IPS-NIHi7 (cell line): ENCODE results near the gene TBX19.

Experiments
- DNase-seq: peaks from one replicate; pipeline ENCODE4 v3.0.0; 2012; ENCODE audit warnings: mixed read lengths; ENCODE audit errors: extremely low spot score

TBX19 gene

DNA sequence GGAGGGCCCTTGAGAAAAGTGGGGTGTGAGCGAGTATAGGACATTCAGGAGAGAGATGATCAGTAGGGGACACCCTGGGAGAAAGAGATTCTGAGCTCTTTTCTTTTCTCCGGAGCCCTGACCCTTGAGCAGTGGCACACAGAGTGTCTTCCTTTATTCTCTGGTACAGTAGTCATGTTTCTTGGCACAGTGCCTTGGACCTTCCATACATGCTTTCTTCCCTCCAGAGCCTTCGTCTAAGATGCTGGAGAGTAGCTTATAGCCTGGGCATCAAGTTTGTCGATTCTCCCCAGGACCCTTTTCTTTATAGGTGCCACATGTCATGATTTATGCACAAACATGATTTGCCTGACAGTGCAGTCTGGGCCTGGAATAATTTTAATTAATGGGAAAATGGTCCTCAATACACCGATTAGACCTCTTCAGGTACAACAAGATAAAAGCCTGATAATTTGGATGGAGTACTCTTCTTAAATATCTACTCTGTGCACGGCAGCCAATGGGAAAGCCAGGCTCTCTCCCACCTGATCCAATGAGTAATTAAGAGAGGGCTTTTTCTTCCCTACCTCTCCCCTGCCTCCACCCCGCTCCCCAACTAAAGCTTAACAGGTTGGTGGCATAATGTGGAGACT is at the start of gene TBX19:
TSS of gene TBX19 (plus strand) at position 582 of the 632 bp plus-strand sequence. CDS start 214 bp downstream, outside the sequence.
- no peak for DNase-seq

GRCh38 chr1:168234846-168235547 is 45.7 kb upstream of the TBX19 start:
- DNase-seq, result peak; percentile 82

DNA sequence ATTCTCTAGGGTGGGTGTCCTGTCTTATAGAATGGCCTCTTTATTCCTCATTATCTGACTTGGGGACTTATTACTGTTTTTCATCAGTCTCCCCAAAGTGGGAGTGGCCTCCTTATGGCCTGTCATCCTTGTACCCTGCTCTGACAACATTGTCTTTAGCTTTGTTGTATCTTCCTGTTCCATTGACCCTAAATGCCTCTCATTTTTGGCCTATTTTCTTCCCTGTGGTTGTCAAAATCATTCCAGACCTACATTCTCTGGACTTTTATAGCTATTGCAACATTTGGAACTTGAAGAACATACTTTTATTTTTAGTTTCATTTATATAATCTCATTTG is 45.2 kb upstream of the TBX19 start:
- DNase-seq, result no peak

DNA sequence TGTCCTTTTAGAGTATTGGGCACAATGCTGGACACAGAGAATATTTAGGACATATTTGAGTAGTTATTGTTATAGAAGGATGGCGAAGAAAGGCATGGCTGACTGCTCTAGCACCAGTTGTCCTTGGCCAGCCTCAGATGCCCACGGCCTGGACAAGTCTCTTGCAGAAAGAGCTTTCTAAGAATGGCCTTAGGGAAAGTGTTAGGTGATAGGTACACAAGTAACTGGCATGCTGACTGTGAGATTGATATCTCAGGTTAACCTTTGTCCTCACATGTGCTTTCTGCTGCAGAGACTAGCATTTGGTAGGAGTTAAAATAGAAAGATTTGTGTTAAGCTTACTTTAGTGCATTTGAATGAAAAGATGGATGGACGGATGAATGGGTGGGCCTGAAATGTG is 44.7 kb upstream of the TBX19 start:
- no peak for DNase-seq

DNA sequence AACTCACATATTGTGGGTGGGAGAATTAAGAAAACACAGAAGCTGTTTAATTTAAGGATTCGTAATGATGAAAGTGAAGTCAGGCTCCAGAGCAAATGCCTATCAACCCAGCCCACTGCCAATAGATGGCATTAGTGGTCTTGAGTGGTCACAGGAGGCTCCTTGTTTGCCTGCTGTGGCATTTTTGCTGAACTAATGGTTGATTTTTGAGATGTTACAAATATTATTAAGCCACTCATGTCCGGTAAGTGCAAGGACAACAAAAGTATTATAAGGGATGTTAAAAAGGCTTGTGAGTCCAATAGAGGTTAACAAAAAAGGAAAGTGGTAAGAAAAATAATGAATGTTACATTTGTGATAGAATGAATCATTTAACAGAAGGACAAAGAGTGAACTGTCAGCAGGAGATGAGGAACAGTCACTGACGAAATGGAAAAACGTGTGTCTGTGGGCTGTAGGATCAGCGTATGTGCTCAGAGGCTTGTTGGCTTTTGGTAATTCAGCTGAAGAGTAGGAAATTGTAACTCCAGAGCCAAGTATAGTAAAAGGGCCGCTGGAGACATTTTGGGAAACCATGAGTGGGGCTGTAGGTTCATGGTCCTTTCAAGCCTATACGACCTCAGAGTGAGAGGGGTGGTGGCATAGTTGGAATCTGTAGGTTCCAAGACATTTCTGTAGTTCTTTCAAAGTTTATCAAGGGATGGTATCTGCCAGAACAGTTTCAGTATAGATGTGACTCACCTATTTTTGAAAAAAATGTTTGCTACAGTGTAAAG is 43.7 kb upstream of the TBX19 start:
- DNase-seq, result no peak

DNA sequence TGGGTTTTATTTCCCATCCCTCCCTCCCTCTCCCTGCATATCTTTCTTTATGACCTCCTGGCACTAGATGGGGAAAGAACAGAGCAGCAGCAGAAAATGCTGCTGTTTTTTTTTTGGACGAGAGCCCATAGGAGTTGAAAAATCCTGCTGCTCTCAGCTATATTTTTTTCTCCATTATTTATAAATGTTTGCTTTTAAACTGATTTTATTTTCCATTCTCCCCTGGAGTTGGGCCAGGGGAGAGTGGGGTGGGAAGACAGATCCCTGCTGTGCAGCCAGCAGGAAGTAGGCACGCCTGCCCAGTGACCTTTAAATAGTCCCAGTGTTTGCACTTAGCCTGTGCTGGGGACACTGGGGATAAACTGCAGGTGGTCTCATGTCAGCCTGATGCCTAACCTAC is 37.5 kb upstream of the TBX19 start:
- DNase-seq, result no peak

DNA sequence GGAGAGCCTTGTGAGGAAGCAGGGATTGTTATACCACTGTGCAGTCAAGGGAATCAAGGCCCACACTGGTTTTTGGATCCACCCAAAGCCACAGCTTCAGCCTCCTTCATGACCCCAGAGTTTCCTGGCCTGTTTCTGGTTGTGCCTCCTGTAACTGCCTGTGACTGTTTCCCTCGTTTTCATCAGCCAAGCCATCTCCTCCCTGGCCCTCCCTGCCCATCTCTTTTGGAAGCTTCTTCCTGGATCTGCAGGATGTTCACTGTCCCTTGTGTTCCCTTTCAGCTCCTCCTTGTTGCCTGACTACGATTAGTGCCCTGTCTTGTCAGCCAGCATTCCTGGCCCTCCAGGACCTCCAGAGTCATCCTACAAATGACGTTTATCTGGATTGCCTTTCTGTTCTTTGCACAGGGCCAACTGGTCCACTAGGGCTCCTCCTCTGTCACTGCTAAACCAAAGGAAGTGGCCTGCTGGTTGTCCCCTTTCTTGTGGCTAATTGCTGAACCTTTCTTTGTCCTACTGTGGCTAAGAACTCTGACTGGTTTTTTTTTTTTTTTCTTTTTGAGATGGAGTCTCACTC is 37.0 kb upstream of the TBX19 start:
- no peak for DNase-seq

- no peak for DNase-seq
Measured at GRCh38 chr1:168245042-168245441, 35.6 kb upstream of the TBX19 start.

DNA sequence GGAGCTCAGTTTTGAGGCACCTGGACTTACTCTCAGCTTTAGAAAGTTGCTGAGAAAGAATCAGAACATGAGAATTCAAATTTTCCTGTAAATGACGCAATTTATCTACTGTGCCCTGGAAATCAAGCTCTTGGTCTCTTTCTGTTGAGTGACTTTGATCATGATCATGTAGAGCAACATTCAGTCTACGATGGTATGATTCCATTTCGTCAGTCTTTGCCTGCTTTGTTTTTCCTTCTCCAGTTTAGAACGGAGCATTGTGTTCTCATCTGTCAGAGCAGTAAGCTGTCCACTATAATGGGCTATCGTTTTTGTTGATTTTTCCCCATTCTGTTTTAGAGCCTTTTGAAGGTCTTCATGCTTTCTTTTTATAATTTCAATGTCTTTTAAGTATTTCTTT is 34.2 kb upstream of the TBX19 start:
- DNase-seq, result no peak

- DNase-seq, result no peak
Measured at GRCh38 chr1:168252204-168252733, 28.4 kb upstream of the TBX19 start.

DNA sequence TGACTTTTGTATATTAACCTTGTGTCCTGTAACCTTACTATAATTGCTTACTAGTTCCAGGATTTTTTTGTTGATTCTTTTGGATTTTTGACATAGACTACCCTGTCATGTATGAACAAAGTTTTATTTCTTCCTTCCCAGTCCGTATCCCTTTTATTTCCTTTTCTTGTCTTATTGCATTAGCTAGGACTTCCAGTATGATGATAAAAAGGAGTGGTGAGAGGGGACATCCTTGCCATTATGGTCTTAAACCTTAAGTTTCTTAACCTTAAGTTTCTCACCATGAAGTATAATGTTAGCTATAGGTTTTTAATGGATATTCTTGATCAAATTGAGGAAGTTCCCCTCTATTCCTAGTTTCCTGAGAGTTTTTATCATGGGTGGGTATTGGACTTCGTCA is 24.5 kb upstream of the TBX19 start:
- DNase-seq, result no peak

GRCh38 chr1:168257397-168257796 is 23.3 kb upstream of the TBX19 start:
- DNase-seq, result no peak

DNA sequence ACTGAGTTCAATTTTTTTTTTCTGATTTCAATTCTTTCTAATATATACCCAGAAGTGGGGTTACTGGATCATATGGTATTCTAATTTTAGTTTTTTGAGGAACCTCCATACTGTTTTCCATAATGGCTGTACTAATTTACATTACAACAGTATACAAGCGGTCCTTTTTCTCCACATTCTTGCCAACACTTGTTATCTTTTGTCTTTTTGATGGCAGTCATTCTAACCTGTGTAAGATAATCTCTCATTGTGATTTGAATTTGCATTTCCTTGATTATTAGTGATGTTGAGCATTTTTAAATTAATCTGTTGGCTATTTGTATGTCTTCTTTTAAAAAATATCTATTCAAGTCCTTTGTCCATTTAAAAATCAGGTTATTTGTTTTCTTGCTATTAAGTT is 21.1 kb upstream of the TBX19 start:
- DNase-seq, result no peak

- DNase-seq, result no peak
Measured at GRCh38 chr1:168260393-168260792, 20.3 kb upstream of the TBX19 start.

GRCh38 chr1:168261390-168261789 is 19.3 kb upstream of the TBX19 start:
- DNase-seq, result no peak

DNA sequence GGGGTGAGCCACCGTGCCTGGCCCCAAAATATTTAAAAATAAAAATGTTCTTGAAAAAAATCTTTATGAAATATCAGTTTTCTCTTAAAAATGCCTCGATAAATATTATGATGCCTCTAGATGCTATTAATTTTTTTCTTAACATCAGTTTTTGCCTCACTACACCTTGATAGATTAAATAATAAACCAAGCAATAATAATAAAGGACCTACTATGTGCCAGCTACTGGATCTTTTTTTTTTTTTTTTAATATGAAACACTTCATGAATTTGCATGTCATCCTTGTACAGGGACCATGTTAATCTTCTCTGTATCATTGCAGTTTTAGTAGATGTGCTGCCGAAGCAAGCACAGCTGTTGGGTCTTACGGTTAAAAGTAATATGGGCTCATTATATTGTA is 17.5 kb upstream of the TBX19 start:
- DNase-seq, result no peak

DNA sequence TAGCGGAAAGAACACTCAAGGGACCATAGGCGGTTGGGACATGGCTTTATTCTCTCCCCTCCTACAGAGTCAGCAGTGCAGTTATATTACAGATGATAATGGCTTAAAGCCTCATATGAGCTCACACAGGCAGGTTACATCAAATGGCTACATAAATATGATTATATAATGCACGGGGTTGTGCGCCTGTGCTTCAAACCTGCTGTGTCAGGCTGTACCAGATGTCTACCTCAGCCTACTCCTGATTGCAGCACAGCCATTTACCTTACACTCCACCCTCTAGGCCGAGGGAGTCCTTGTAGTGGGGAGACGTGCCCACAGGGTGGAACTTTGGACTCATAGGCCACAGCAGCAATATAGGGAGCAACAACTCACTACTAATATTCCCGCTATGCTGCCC is 16.4 kb upstream of the TBX19 start:
- no peak for DNase-seq

DNA sequence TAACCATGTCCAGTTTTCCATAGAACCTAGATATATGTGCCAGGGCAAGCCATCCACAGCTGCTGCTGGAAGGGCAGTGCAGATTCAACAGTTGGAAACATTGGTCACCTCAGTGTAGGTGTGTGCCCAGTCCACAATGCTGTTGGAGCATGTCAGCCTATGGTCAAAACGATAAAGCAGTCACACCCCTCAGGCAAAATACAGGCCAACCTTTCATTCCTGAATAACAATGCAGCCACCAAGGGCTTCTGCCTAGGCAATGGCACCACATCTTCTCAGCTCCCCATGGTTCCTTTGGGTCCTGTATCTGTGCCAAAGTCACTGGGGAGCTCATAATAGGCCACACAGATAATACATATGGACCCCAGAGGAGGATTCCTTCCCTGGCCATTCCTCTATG is 15.1 kb upstream of the TBX19 start:
- DNase-seq, result no peak

- no peak for DNase-seq
Measured at GRCh38 chr1:168266644-168267186, 14.0 kb upstream of the TBX19 start.

DNA sequence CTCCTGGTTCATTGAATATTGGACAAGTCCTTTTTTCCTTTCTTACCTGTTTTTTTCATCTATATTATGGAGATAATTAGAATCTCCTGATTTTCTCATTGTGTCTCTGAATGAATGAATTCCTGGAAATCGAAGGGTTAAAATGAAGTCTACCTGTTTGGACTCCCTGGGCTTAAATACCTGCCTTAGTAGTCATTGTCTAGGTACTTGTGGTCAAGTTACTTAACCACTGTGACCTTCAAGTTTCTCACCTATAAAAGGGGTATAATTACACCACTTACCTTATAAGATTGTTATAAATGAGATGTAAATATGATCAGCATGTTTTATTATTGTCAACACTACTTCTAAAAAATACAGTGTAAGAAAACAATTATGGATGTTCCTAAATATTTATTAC is 9.0 kb upstream of the TBX19 start:
- DNase-seq, result no peak

- DNase-seq, result no peak
Measured at GRCh38 chr1:168273575-168273974, 7.1 kb upstream of the TBX19 start.

DNA sequence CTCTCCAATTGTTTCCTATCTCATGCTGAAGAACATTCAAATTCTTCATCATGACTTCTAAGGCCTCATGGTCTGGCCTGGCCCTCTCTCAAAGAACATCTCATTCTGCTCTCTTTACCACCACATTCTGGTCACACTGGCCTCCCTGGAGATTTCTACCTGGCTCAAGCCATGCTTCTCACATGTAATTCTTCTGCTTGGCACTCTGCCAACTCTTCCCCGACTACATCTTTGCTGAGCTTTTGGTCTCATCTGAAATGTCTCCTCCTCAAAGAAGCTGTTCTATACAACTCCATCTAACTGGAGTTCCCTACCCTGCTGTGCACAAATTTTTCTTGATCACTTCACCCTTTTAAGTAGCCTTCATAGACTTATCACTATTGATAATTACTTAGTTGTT is 1.4 kb upstream of the TBX19 start:
- DNase-seq, result no peak
